ENCODE measurements around the gene CKM.

DNA sequence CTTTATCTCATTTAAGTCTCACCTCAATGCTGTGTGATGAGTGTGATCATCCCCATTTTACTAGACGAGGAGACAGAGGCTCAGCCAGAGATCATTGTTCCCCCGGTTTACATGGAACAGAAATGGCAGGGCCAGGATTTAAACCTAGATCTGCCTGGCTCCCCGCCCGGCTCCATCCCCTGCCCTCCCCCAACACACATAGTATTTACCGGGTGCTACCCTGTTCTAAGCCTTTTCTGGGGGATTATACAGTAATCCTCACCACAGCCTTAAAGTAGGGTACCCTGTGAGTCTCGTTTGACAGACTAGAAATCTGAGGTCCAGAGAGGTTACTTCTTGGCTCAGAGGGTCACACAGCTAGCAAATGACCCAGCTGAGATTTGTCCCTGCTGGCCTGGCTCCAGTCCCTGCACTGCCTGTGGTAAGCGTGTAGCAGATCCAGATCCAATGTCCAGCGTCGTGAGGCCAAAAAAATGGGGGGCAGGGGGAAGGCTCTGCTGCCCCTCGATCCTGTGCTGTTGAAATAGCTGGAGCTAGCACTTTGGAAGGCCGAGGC lies 14.1 kb upstream of the CKM start:
- TF ChIP-seq CTCF (IDR thresholded peaks at IDR 0.05): no peak
- no peak for TF ChIP-seq ZFX (IDR thresholded peaks at IDR 0.05; ENCODE audit: borderline replicate concordance)
